Skeletal muscle satellite cell (primary cell): Measurements from ENCODE around the gene TEX55.

Experiments
- H3K27me3 ChIP-seq: 2 replicates; pipeline ENCODE4 v1.7.0; 2013; ENCODE audit warnings: low read length; ENCODE audit not compliant: control insufficient read depth, insufficient read depth
- H3K36me3 ChIP-seq: 2 replicates; pipeline ENCODE4 v1.7.0; 2013; ENCODE audit warnings: mild to moderate bottlenecking, control low read depth, low read length; ENCODE audit not compliant: insufficient read depth
- H3K4me1 ChIP-seq: 2 replicates; pipeline ENCODE4 v1.7.0; 2013; ENCODE audit warnings: low read length; ENCODE audit not compliant: control insufficient read depth, insufficient read depth
- H3K4me2 ChIP-seq: 2 replicates; pipeline ENCODE4 v1.7.0; 2013; ENCODE audit warnings: mild to moderate bottlenecking, low read length
- H3K4me3 ChIP-seq: 2 replicates; pipeline ENCODE4 v1.7.0; 2013; ENCODE audit warnings: low read length
- H3K9ac ChIP-seq: 2 replicates; pipeline ENCODE4 v1.7.0; 2013; ENCODE audit warnings: mild to moderate bottlenecking, low read depth, low read length, moderate library complexity
- H3K9me3 ChIP-seq: replicated peaks from 2 replicates; pipeline ENCODE4 v1.7.0; 2013; ENCODE audit warnings: mild to moderate bottlenecking, control low read depth, low read length

The TEX55 gene

DNA sequence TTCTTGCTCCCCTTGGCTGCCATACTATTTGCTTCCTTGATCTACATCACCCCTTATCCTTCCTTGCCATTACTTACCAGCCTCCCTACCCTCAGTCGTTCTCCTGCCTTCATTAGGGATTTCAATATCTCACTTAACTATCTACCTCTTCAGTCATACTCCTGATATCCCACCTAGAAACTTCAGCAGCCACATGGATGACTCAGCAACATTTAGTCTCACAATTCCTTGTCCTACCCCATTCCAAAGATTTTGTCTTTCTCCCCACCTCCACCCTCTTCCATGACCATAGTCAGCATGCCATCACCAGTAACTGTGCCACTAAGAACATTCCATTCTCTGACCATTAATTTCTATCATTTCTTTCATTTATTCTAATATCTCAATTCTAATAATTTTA is 45.8 kb downstream of the TEX55 start:
- Histone ChIP-seq H3K9ac (no peak overlapping the region), H3K9me3 (no peaks in the 10 kb centered on the region)

DNA sequence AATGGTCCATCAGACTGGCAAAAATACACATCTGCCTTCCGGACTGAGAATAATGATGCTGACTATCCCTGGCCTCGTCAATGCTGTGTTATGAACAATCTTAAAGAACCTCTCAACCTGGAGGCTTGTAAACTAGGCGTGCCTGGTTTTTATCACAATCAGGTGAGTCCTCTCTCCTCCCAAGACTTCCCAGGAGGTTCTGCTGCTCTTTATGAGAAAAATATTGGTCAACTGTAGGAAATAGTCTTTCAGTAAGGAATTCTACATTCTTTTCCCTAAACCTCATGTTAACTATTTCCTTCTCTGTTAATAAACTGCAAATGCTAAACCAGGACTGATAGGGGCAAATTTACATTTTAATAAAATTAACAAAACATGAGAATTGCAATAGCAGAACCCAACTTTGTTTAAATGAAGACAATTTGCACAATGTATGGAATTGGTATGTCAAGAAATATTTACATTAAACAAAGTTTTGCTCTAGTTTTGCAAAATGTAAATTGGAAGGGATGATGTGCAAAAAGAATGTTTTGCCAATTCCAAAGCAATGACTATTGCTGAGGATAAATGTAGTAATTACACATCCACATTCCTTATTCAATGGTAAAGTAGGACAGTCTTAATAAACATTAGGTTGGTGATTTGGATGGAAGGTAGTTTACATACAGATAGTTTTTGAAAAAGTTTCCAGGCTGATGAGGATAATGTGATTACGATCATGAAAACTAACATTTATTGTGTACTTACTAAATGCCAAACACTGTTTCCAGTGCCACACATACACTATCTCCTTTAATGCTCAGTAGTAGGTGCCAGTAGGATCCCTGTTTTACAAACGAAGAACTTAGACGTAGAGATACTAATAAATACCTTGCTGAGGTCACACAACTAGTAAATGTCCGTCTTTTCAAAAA is 48.5 kb downstream of the TEX55 start:
- H3K36me3 ChIP-seq: no peaks in the 10 kb centered on the region
- H3K9me3 ChIP-seq: no peaks in the 10 kb centered on the region
- H3K4me2 ChIP-seq: no peak overlapping the region
- H3K4me1 ChIP-seq: peaks cover 13% of the 10 kb centered on the region
- H3K9ac ChIP-seq: no peak overlapping the region
- no peaks in the 10 kb centered on the region for H3K27me3 ChIP-seq
- H3K4me3 ChIP-seq: no peak overlapping the region

More for the DNA sequence above, 45.8 kb downstream of the TEX55 start:
- Histone ChIP-seq H3K4me2 (no peak overlapping the region), H3K27me3 (no peaks in the 10 kb centered on the region), H3K4me1 (peaks cover 13% of the 10 kb centered on the region), H3K4me3 (no peak overlapping the region), H3K36me3 (no peaks in the 10 kb centered on the region)

DNA sequence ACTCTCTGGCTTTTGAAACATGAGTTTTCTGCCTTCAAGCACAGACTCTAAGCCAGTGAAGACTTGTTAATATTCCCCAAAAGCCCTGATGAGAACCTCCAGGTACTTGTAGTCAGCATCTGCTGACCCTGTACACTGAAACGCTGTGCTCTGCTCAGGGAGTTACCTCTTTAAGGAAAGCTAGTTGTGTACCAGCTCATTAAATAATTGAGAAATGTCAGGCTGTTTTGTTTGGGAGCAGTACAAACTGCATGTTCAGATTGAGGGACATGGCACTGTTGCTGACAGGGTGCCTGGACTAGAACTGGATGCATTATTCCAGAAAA is 49.1 kb downstream of the TEX55 start:
- H3K9ac ChIP-seq: no peak overlapping the region
- no peak overlapping the region for H3K4me2 ChIP-seq
- H3K9me3 ChIP-seq: no peaks in the 10 kb centered on the region
- H3K36me3 ChIP-seq: no peaks in the 10 kb centered on the region
- H3K4me3 ChIP-seq: no peak overlapping the region
- H3K27me3 ChIP-seq: no peaks in the 10 kb centered on the region
- peaks cover 13% of the 10 kb centered on the region for H3K4me1 ChIP-seq

DNA sequence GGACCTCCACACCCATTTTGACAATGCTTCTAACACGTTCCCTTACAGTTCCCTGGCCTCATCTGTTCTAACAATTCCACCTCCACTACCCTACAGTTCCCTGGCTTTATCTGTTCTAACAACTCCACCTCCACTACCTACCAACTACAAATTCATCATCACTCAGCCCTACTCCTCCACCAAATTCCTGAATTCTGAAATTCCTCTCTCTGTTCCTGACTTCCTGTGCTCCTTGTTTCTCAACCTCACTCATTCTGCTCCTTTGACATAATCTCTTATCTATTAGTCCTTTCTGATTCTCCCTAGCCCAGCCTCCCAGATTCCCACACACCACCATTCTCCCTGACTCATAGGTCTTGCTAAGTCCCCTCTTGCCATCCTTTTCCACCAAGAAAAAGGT is 49.9 kb downstream of the TEX55 start:
- Histone ChIP-seq H3K36me3 (no peaks in the 10 kb centered on the region), H3K4me3 (no peak overlapping the region), H3K9me3 (no peaks in the 10 kb centered on the region), H3K4me2 (no peak overlapping the region), H3K9ac (no peak overlapping the region), H3K27me3 (no peaks in the 10 kb centered on the region), H3K4me1 (peaks cover 13% of the 10 kb centered on the region)
